Left hindlimb (tissue), 1 donor: Measurements from ENCODE around the gene TNMD.

ENCODE experiments used
- DNase-seq: peaks from one replicate; pipeline ENCODE4 v3.0.0-alpha.2; 2018

Gene TNMD

GRCh38 chrX:100645106-100645505, 60.4 kb downstream of the TNMD start:
- no peak for DNase-seq

- peak; percentile 64 for DNase-seq
These were observed 62.4 kb downstream of the TNMD start for GRCh38 chrX:100647095-100647494.

- DNase-seq = no peak
These were observed 63.0 kb downstream of the TNMD start for GRCh38 chrX:100647739-100648138.

GRCh38 chrX:100648458-100649417, 64.0 kb downstream of the TNMD start:
- DNase-seq = peak; percentile 62
